Measurements from ENCODE around the gene WNT7A.

GRCh38 chr3:13891017-13891392 lies 11.1 kb upstream of the WNT7A start:
- TF ChIP-seq, protein P1, sequence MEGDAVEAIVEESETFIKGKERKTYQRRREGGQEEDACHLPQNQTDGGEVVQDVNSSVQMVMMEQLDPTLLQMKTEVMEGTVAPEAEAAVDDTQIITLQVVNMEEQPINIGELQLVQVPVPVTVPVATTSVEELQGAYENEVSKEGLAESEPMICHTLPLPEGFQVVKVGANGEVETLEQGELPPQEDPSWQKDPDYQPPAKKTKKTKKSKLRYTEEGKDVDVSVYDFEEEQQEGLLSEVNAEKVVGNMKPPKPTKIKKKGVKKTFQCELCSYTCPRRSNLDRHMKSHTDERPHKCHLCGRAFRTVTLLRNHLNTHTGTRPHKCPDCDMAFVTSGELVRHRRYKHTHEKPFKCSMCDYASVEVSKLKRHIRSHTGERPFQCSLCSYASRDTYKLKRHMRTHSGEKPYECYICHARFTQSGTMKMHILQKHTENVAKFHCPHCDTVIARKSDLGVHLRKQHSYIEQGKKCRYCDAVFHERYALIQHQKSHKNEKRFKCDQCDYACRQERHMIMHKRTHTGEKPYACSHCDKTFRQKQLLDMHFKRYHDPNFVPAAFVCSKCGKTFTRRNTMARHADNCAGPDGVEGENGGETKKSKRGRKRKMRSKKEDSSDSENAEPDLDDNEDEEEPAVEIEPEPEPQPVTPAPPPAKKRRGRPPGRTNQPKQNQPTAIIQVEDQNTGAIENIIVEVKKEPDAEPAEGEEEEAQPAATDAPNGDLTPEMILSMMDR (conservative IDR thresholded peaks at IDR 0.05; ENCODE audit: low read length): no peak
- no peak for TF ChIP-seq EZH2phosphoT487 (IDR thresholded peaks at IDR 0.05; ENCODE audit: borderline replicate concordance)
